CD4-positive, CD25-positive, alpha-beta regulatory T cell (primary cell): ENCODE measurements around the gene UBE2Q1. TPM values are rescaled to one million over a fixed set of nuclear protein-coding genes. Genes with fewer than 3 reads are reported as not detected.

Source experiments
- ATAC-seq, 2 donors: fragments of 150-1000 bp; cut with Tn5 transposase; one replicate each; pipeline ENCODE4 v1.10.0; 2021; ENCODE audit warnings: low read depth in 2 of 2, moderate number of reproducible peaks in 2 of 2, moderate library complexity in 1 of 2
- DNase-seq, 3 donors: peaks; one replicate each; pipeline versions ENCODE4 v3.0.0 to v3.0.0-alpha.2; 2012 to 2022; ENCODE audit warnings: mixed read lengths in 1 of 3
- H3K27ac ChIP-seq: one replicate; pipeline ENCODE4 v1.7.0; 2013; ENCODE audit warnings: mild to moderate bottlenecking, low read length; ENCODE audit not compliant: insufficient read depth, poor library complexity, severe bottlenecking
- H3K27me3 ChIP-seq: one replicate; pipeline ENCODE4 v1.7.0; 2013; ENCODE audit warnings: low read length; ENCODE audit not compliant: control insufficient read depth, insufficient read depth
- H3K36me3 ChIP-seq: one replicate; pipeline ENCODE4 v1.7.0; 2013; ENCODE audit warnings: mild to moderate bottlenecking, low read length, moderate library complexity; ENCODE audit not compliant: control insufficient read depth, insufficient read depth
- H3K4me1 ChIP-seq: 2 replicates; pipeline ENCODE4 v1.7.0; 2013; ENCODE audit warnings: mild to moderate bottlenecking, low read length; ENCODE audit not compliant: insufficient read depth, control insufficient read depth, poor library complexity, severe bottlenecking
- H3K4me3 ChIP-seq: one replicate; pipeline ENCODE4 v1.7.0; 2013; ENCODE audit warnings: low read depth, mild to moderate bottlenecking, low read length, moderate library complexity
- H3K9me3 ChIP-seq, 2 experiments: 1 replicate in 1 of 2; 2 replicates in 1 of 2; pipeline ENCODE4 v1.7.0; 2013; ENCODE audit warnings: low read length in 2 of 2, mild to moderate bottlenecking in 1 of 2, moderate library complexity in 1 of 2; ENCODE audit not compliant: control insufficient read depth in 2 of 2
- H3K27ac Mint-ChIP-seq, 3 donors: one replicate each; pipeline ENCODE4 v1.8.0; 2020 to 2022; ENCODE audit warnings: mild to moderate bottlenecking in 3 of 3, mixed read lengths in 3 of 3, moderate library complexity in 2 of 3
- H3K27me3 Mint-ChIP-seq: one replicate; pipeline ENCODE4 v1.8.0; 2022; ENCODE audit warnings: mild to moderate bottlenecking, mixed read lengths
- H3K36me3 Mint-ChIP-seq: one replicate; pipeline ENCODE4 v1.8.0; 2020; ENCODE audit warnings: mixed read lengths
- H3K4me1 Mint-ChIP-seq, 4 donors: one replicate each; pipeline ENCODE4 v1.8.0; 2020 to 2022; ENCODE audit warnings: mixed read lengths in 4 of 4, mild to moderate bottlenecking in 1 of 4
- H3K4me3 Mint-ChIP-seq, 4 donors: one replicate each; pipeline ENCODE4 v1.8.0; 2020 to 2022; ENCODE audit warnings: mild to moderate bottlenecking in 4 of 4, mixed read lengths in 4 of 4, moderate library complexity in 3 of 4
- H3K9me3 Mint-ChIP-seq, 7 donors: one replicate each; pipeline ENCODE4 v1.8.0; 2020 to 2022; ENCODE audit warnings: mixed read lengths in 7 of 7, mild to moderate bottlenecking in 3 of 7, moderate library complexity in 2 of 7
- polyA plus RNA-seq, 4 donors: library from polyadenylated mRNA; unstranded; fragments of 300-500 nt; fragmentation: Illumina TruSeq; gene quantifications; one replicate each; pipeline ENCODE4 v1.2.3, GENCODE V29; 2021
- total RNA-seq: library from RNA; stranded (reverse); gene quantifications from one replicate; pipeline ENCODE4 v1.2.3, GENCODE V29; 2022

The UBE2Q1 gene
- total and polyA plus RNA-seq, 5 donors from 2014 or later, result 9.5 to 91.7 (median 14.2) TPM

GRCh38 chr1:154514066-154514553 lies 44.4 kb downstream of the UBE2Q1 start:
- H3K4me1 Mint-ChIP-seq, result no peaks in the 10 kb centered on the region
- Histone ChIP-seq H3K4me3 (no peak overlapping the region), H3K27ac (no peak overlapping the region), H3K9me3 (no peaks in the 10 kb centered on the region), H3K4me1 (no peaks in the 10 kb centered on the region), H3K36me3 (no peaks in the 10 kb centered on the region), H3K27me3 (peaks cover 5% of the 10 kb centered on the region)
- no peak overlapping the region for H3K4me3 Mint-ChIP-seq
- peaks cover 0 to 3% (median 0%) of the 10 kb centered on the region in 7 donors for H3K9me3 Mint-ChIP-seq
- peaks cover 8% of the 10 kb centered on the region for H3K36me3 Mint-ChIP-seq
- ATAC-seq (no peak), DNase-seq (no peak)
- peaks cover 49% of the 10 kb centered on the region for H3K27me3 Mint-ChIP-seq
- H3K27ac Mint-ChIP-seq, result no peak overlapping the region

- peaks cover 15% of the 10 kb centered on the region for H3K27me3 ChIP-seq
- Mint-ChIP-seq H3K4me3 (no peak overlapping the region), H3K36me3 (peaks cover 8% of the 10 kb centered on the region), H3K27me3 (peaks cover 61% of the 10 kb centered on the region), H3K4me1 (no peaks in the 10 kb centered on the region), H3K27ac (no peak overlapping the region), H3K9me3 (peaks cover 0 to 5% (median 0%) of the 10 kb centered on the region in 7 donors)
- ATAC-seq (no peak), DNase-seq (no peak)
- no peaks in the 10 kb centered on the region for H3K36me3 ChIP-seq
- no peak overlapping the region for H3K4me3 ChIP-seq
- no peaks in the 10 kb centered on the region for H3K4me1 ChIP-seq
- no peak overlapping the region for H3K27ac ChIP-seq
- H3K9me3 ChIP-seq, result no peaks in the 10 kb centered on the region
Observed at GRCh38 chr1:154512760-154513159, 45.7 kb downstream of the UBE2Q1 start.

GRCh38 chr1:154503898-154504297 lies 54.6 kb downstream of the UBE2Q1 start:
- H3K4me1 ChIP-seq, result peaks cover 16% of the 10 kb centered on the region
- Mint-ChIP-seq H3K27ac (no peak overlapping the region), H3K36me3 (no peaks in the 10 kb centered on the region), H3K4me3 (peak overlapping the region in 3 of 4 donors; percentile 8 to 23 (median 13)), H3K4me1 (peaks cover 0 to 6% (median 0%) of the 10 kb centered on the region in 4 donors), H3K9me3 (peaks cover 0 to 9% (median 0%) of the 10 kb centered on the region in 7 donors), H3K27me3 (peaks cover 62% of the 10 kb centered on the region)
- H3K27ac ChIP-seq, result no peak overlapping the region
- no peaks in the 10 kb centered on the region for H3K36me3 ChIP-seq
- no peak overlapping the region for H3K4me3 ChIP-seq
- H3K27me3 ChIP-seq, result peaks cover 58% of the 10 kb centered on the region
- DNase-seq (no peak), ATAC-seq (no peak)
- no peaks in the 10 kb centered on the region for H3K9me3 ChIP-seq

- DNase-seq (no peak), ATAC-seq (no peak)
- no peak overlapping the region for H3K27ac ChIP-seq
- peaks cover 53% of the 10 kb centered on the region for H3K27me3 ChIP-seq
- no peaks in the 10 kb centered on the region for H3K9me3 ChIP-seq
- Mint-ChIP-seq H3K4me3 (peak overlapping the region in 1 of 4 donors; percentile 61), H3K9me3 (peaks cover 0 to 9% (median 0%) of the 10 kb centered on the region in 7 donors), H3K27me3 (peaks cover 60% of the 10 kb centered on the region), H3K27ac (peak overlapping the region in 1 of 3 donors; percentile 48), H3K36me3 (no peaks in the 10 kb centered on the region), H3K4me1 (peaks cover 0 to 6% (median 0%) of the 10 kb centered on the region in 4 donors)
- no peak overlapping the region for H3K4me3 ChIP-seq
- H3K36me3 ChIP-seq, result no peaks in the 10 kb centered on the region
- H3K4me1 ChIP-seq, result peaks cover 16% of the 10 kb centered on the region
Observed at GRCh38 chr1:154502744-154503115, 55.7 kb downstream of the UBE2Q1 start.

GRCh38 chr1:154502066-154502743 lies 56.3 kb downstream of the UBE2Q1 start, which contains the start of the genes SHE and TDRD10:
Gene SHE, minus strand, starts transcription at chr1:154502412. Its CDS starts 386 bp downstream, at chr1:154502026.
Gene TDRD10, plus strand, starts transcription at chr1:154502219. Its CDS starts 4,685 bp downstream, at chr1:154506904.
- no peaks in the 10 kb centered on the region for H3K36me3 Mint-ChIP-seq
- peaks cover 57% of the 10 kb centered on the region for H3K27me3 Mint-ChIP-seq
- DNase-seq (peak in 2 of 3 donors; percentile 7), ATAC-seq (peak; percentile 31)
- Histone ChIP-seq H3K4me1 (peaks cover 16% of the 10 kb centered on the region), H3K27ac (no peak within 1 kb of the TSS), H3K4me3 (no peak within 1 kb of the TSS), H3K9me3 (no peaks in the 10 kb centered on the region), H3K27me3 (peaks cover 51% of the 10 kb centered on the region), H3K36me3 (no peaks in the 10 kb centered on the region)
- H3K4me3 Mint-ChIP-seq, result peak within 1 kb of the TSS; percentile 26 to 66 (median 48)
- peaks cover 0 to 6% (median under 1%) of the 10 kb centered on the region in 4 donors for H3K4me1 Mint-ChIP-seq
- H3K9me3 Mint-ChIP-seq, result peaks cover 0 to 9% (median 0%) of the 10 kb centered on the region in 7 donors
- H3K27ac Mint-ChIP-seq, result peak within 1 kb of the TSS in 1 of 3 donors; percentile 48

GRCh38 chr1:154501423-154502065 lies 56.9 kb downstream of the UBE2Q1 start:
- no peak overlapping the region for H3K27ac Mint-ChIP-seq
- Histone ChIP-seq H3K4me3 (no peak overlapping the region), H3K36me3 (no peaks in the 10 kb centered on the region), H3K4me1 (peaks cover 16% of the 10 kb centered on the region), H3K27me3 (peaks cover 51% of the 10 kb centered on the region), H3K9me3 (no peaks in the 10 kb centered on the region), H3K27ac (no peak overlapping the region)
- peaks cover 0 to 9% (median 0%) of the 10 kb centered on the region in 7 donors for H3K9me3 Mint-ChIP-seq
- DNase-seq (no peak), ATAC-seq (peak in 1 of 2 donors; percentile 20)
- no peaks in the 10 kb centered on the region for H3K36me3 Mint-ChIP-seq
- H3K4me1 Mint-ChIP-seq, result peaks cover 0 to 12% (median 2%) of the 10 kb centered on the region in 4 donors
- peak overlapping the region; percentile 26 to 66 (median 48) for H3K4me3 Mint-ChIP-seq
- H3K27me3 Mint-ChIP-seq, result peaks cover 64% of the 10 kb centered on the region

GRCh38 chr1:154500533-154500932 lies 57.9 kb downstream of the UBE2Q1 start:
- Histone ChIP-seq H3K9me3 (no peaks in the 10 kb centered on the region), H3K27me3 (peaks cover 46% of the 10 kb centered on the region), H3K36me3 (no peaks in the 10 kb centered on the region), H3K4me3 (no peak overlapping the region), H3K4me1 (peaks cover 16% of the 10 kb centered on the region), H3K27ac (no peak overlapping the region)
- peaks cover 66% of the 10 kb centered on the region for H3K27me3 Mint-ChIP-seq
- no peaks in the 10 kb centered on the region for H3K36me3 Mint-ChIP-seq
- peak overlapping the region in 2 of 4 donors; percentile 2 to 61 for H3K4me3 Mint-ChIP-seq
- H3K9me3 Mint-ChIP-seq, result peaks cover 0 to 6% (median 0%) of the 10 kb centered on the region in 7 donors
- peak overlapping the region in 1 of 3 donors; percentile 64 for H3K27ac Mint-ChIP-seq
- DNase-seq (no peak), ATAC-seq (no peak)
- H3K4me1 Mint-ChIP-seq, result peaks cover 0 to 18% (median 5%) of the 10 kb centered on the region in 4 donors
